Lung (tissue), 12 donors: ENCODE results near the gene SOAT2. TPM values are rescaled to one million over a fixed set of nuclear protein-coding genes. Genes with fewer than 3 reads are reported as not detected.

Experiments
- ATAC-seq: fragments of 200-7000 bp; cut with Tn5 transposase; one replicate; pipeline ENCODE4 v1.9.1; 2020; ENCODE audit warnings: moderate number of reproducible peaks; ENCODE audit not compliant: insufficient read depth, low FRiP score
- DNase-seq, 3 donors: peaks; one replicate each; pipeline ENCODE4 v3.0.0-alpha.2; 2013 to 2017
- H3K27ac ChIP-seq, 2 donors: one replicate each; pipeline ENCODE4 v1.5.1; 2013; ENCODE audit warnings: mild to moderate bottlenecking in 2 of 2, moderate library complexity in 2 of 2, control low read depth in 1 of 2, inconsistent platforms in 1 of 2, low read depth in 1 of 2, low read length in 1 of 2
- H3K27me3 ChIP-seq, 3 donors: one replicate each; pipeline ENCODE4 v1.5.1; 2013; ENCODE audit warnings: low read length in 2 of 3; ENCODE audit not compliant: control insufficient read depth in 3 of 3, insufficient read depth in 3 of 3
- H3K36me3 ChIP-seq, 4 donors: one replicate each; pipeline ENCODE4 v1.5.1; 2013; ENCODE audit warnings: low read length in 4 of 4, mild to moderate bottlenecking in 1 of 4, moderate library complexity in 1 of 4; ENCODE audit not compliant: control insufficient read depth in 4 of 4, insufficient read depth in 4 of 4
- H3K4me1 ChIP-seq, 5 donors: one replicate each; pipeline ENCODE4 v1.5.1; 2013; ENCODE audit warnings: low read length in 5 of 5, mild to moderate bottlenecking in 2 of 5, moderate library complexity in 1 of 5; ENCODE audit not compliant: control insufficient read depth in 5 of 5, insufficient read depth in 5 of 5
- H3K4me3 ChIP-seq: one replicate; pipeline ENCODE4 v1.5.1; 2013; ENCODE audit warnings: mild to moderate bottlenecking, control low read depth, moderate library complexity
- H3K9ac ChIP-seq, 2 donors: one replicate each; pipeline ENCODE4 v1.5.1; 2013; ENCODE audit warnings: low read length in 2 of 2, control low read depth in 1 of 2; ENCODE audit not compliant: insufficient read depth in 1 of 2
- H3K9me3 ChIP-seq, 4 donors: one replicate each; pipeline ENCODE4 v1.5.1; 2013; ENCODE audit warnings: low read length in 3 of 4, mild to moderate bottlenecking in 1 of 4, moderate library complexity in 1 of 4; ENCODE audit not compliant: control insufficient read depth in 4 of 4, insufficient read depth in 3 of 4
- WGBS, 2 donors: extraction: QIAGEN DNeasy Blood & Tissue Kit; methylation state at CpG; one replicate each; pipeline ENCODE4 v1.1.7; 2013; 5-methylcytosine and 5-hydroxymethylcytosine counted together
- polyA plus RNA-seq, 2 donors: library from polyadenylated mRNA; stranded (reverse); fragments of 200-250 nt; gene quantifications; one replicate each; pipeline ENCODE4 v1.2.1, GENCODE V29; 2013
- total RNA-seq, 2 donors: library from RNA; depleted of rRNA in 1 of 2; stranded (reverse); fragments of >200 nt in 1 of 2; gene quantifications; one replicate each; pipeline ENCODE4 v1.2.1, GENCODE V29; 2014 to 2021
- TF ChIP-seq, protein P1 (sequence below): IDR thresholded peaks from 2 replicates; pipeline ENCODE4 v1.5.1; 2012; ENCODE audit warnings: mild to moderate bottlenecking; ENCODE audit errors: control extremely low read depth, extremely low read depth
- donor health status: control.
- donor health status: control.
- donor health status: Bipolar disorder and iron deficiency.
- donor health status: healthy.
- donor health status: DM: yes; HTN: yes; CAD: no.

SOAT2 gene
- total and polyA plus RNA-seq, 4 donors: 0.06 to 0.21 (median 0.10) TPM; not detected in 1

- H3K27ac ChIP-seq: no peak overlapping the region
- WGBS, 2 donors: 93 to 95% methylated on average over 10 of the region's 10 CpGs
- no peak overlapping the region for H3K9ac ChIP-seq
- TF ChIP-seq, protein P1, sequence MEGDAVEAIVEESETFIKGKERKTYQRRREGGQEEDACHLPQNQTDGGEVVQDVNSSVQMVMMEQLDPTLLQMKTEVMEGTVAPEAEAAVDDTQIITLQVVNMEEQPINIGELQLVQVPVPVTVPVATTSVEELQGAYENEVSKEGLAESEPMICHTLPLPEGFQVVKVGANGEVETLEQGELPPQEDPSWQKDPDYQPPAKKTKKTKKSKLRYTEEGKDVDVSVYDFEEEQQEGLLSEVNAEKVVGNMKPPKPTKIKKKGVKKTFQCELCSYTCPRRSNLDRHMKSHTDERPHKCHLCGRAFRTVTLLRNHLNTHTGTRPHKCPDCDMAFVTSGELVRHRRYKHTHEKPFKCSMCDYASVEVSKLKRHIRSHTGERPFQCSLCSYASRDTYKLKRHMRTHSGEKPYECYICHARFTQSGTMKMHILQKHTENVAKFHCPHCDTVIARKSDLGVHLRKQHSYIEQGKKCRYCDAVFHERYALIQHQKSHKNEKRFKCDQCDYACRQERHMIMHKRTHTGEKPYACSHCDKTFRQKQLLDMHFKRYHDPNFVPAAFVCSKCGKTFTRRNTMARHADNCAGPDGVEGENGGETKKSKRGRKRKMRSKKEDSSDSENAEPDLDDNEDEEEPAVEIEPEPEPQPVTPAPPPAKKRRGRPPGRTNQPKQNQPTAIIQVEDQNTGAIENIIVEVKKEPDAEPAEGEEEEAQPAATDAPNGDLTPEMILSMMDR: no peak
- no peaks in the 10 kb centered on the region for H3K36me3 ChIP-seq
- no peak overlapping the region for H3K4me3 ChIP-seq
- H3K27me3 ChIP-seq: no peaks in the 10 kb centered on the region
- no peak for ATAC-seq
- no peaks in the 10 kb centered on the region for H3K4me1 ChIP-seq
- no peaks in the 10 kb centered on the region for H3K9me3 ChIP-seq
- DNase-seq: no peak
These were observed 19.7 kb downstream of the SOAT2 start for GRCh38 chr12:53122961-53123468.

GRCh38 chr12:53123578-53124351, 20.5 kb downstream of the SOAT2 start:
- DNase-seq (no peak), ATAC-seq (no peak)
- Histone ChIP-seq H3K9me3 (no peaks in the 10 kb centered on the region), H3K36me3 (no peaks in the 10 kb centered on the region), H3K4me3 (no peak overlapping the region), H3K27me3 (no peaks in the 10 kb centered on the region), H3K27ac (no peak overlapping the region), H3K9ac (no peak overlapping the region), H3K4me1 (no peaks in the 10 kb centered on the region)
- TF ChIP-seq, protein P1: no peak
- 92 to 96% methylated on average over 16 of the region's 16 CpGs for WGBS, 2 donors

GRCh38 chr12:53124352-53124723, 21.1 kb downstream of the SOAT2 start:
- no peak for DNase-seq
- TF ChIP-seq, protein P1: no peak
- no peaks in the 10 kb centered on the region for H3K9me3 ChIP-seq
- ATAC-seq: no peak
- H3K27me3 ChIP-seq: no peaks in the 10 kb centered on the region
- no peaks in the 10 kb centered on the region for H3K36me3 ChIP-seq
- no peak overlapping the region for H3K27ac ChIP-seq
- H3K4me1 ChIP-seq: no peaks in the 10 kb centered on the region
- no peak overlapping the region for H3K9ac ChIP-seq
- H3K4me3 ChIP-seq: no peak overlapping the region
